ENCODE data around the gene EOMES.
A peak's percentile ranks its signal among the peaks of the same experiment; 100 is the strongest.
"Not testable (repeated sequence)": the region's sequence is repeated elsewhere in the genome, so short reads cannot be mapped to it uniquely, and the experiment has no call there.

Gene EOMES

GRCh38 chr3:27721717-27722564, at the start of gene EOMES:
Gene EOMES, minus strand, starts transcription at chr3:27722323. Its CDS starts 29 bp downstream, at chr3:27722294.
- DNase-seq (ENCODE audit: low spot score) = peak; percentile 80
- in situ Hi-C loops (cut with MboI; ENCODE audit: low pct_unique_long_range_greater_than_20kb, low sequenced_read_pairs, unreplicated experiment) = no loop called here
- peak; percentile 38 for TF ChIP-seq CTCF (IDR thresholded peaks at IDR 0.05; ENCODE audit: extremely low read depth, insufficient read depth, missing control alignments)

GRCh38 chr3:27770384-27770783, 48.3 kb upstream of the EOMES start:
- DNase-seq (ENCODE audit: low spot score); in situ Hi-C loops (cut with MboI; ENCODE audit: low pct_unique_long_range_greater_than_20kb, low sequenced_read_pairs, unreplicated experiment): not testable (repeated sequence)

DNA sequence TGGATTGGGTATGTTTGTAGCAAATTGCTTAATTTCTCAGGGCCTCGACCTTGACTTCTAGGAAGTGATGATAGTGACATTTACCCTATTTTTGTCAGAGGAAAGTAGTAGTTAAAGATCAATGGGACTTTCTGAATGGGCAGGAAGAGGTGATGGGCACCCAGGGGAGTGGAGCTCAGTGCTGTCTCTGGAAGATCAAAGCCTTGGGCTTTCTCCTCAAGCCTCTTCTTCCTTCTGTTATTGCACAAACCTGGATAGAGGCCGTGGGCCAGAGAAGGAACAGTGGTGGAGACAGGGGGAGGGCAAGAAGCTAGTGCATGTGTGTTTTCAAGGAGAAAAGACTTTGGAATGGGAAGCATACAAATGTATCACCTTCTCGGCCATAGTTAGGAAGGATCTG, 44.9 kb upstream of the EOMES start:
- no peak for TF ChIP-seq CTCF (IDR thresholded peaks at IDR 0.05; ENCODE audit: extremely low read depth, insufficient read depth, missing control alignments)
- in situ Hi-C loops (cut with MboI; ENCODE audit: low pct_unique_long_range_greater_than_20kb, low sequenced_read_pairs, unreplicated experiment) = no loop called here
- no peak for DNase-seq (ENCODE audit: low spot score)

GRCh38 chr3:27758083-27758482, 36.0 kb upstream of the EOMES start:
- no peak for TF ChIP-seq CTCF (IDR thresholded peaks at IDR 0.05; ENCODE audit: extremely low read depth, insufficient read depth, missing control alignments)
- DNase-seq (ENCODE audit: low spot score) = no peak
- in situ Hi-C loops (cut with MboI; ENCODE audit: low pct_unique_long_range_greater_than_20kb, low sequenced_read_pairs, unreplicated experiment) = no loop called here

GRCh38 chr3:27756877-27757276, 34.8 kb upstream of the EOMES start:
- in situ Hi-C loops (cut with MboI; ENCODE audit: low pct_unique_long_range_greater_than_20kb, low sequenced_read_pairs, unreplicated experiment) = no loop called here
- DNase-seq (ENCODE audit: low spot score) = no peak
- no peak for TF ChIP-seq CTCF (IDR thresholded peaks at IDR 0.05; ENCODE audit: extremely low read depth, insufficient read depth, missing control alignments)

DNA sequence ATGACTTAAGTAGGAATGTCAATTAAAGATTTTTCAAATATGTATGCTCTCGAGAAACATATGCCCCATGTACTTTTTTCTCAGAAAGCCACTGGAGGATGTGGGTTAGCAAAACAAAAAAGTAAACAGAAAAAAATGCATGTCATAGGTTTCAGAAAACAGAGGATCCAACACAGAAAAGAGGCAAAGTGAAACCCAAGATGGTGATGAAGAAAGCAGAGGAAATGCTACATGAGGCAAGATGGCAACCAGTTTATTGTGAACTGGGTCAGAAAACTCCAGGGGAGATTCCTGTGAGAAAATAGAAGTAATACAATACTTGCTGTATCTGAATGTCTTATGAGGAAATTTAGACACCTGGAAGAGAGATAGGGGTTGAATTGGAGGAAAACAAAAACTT, 30.8 kb upstream of the EOMES start:
- DNase-seq (ENCODE audit: low spot score) = no peak
- in situ Hi-C loops (cut with MboI; ENCODE audit: low pct_unique_long_range_greater_than_20kb, low sequenced_read_pairs, unreplicated experiment) = no loop called here
- TF ChIP-seq CTCF (IDR thresholded peaks at IDR 0.05; ENCODE audit: extremely low read depth, insufficient read depth, missing control alignments) = no peak

DNA sequence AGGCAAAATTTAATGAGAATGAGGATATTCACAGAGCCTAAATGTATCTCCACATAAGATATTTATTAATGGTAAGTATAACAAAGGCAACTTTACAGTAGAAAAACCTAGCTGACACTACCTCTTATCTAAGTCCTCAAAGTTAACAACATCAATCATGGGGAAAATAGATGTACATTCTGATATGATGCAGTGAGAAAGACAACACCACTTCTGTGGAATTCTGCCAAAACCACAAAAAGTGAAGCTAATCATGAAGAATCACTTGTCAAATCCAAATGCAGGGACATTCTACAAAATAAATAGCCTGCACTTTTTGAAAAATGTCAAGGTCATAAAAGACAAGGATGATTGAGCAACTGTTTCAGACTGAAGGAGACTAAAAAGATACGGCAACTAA, 27.5 kb upstream of the EOMES start:
- DNase-seq (ENCODE audit: low spot score) = no peak
- no peak for TF ChIP-seq CTCF (IDR thresholded peaks at IDR 0.05; ENCODE audit: extremely low read depth, insufficient read depth, missing control alignments)
- in situ Hi-C loops (cut with MboI; ENCODE audit: low pct_unique_long_range_greater_than_20kb, low sequenced_read_pairs, unreplicated experiment) = no loop called here

All from GM13977 (cell line).